ENCODE results near the gene CHAF1B.

The CHAF1B gene

DNA sequence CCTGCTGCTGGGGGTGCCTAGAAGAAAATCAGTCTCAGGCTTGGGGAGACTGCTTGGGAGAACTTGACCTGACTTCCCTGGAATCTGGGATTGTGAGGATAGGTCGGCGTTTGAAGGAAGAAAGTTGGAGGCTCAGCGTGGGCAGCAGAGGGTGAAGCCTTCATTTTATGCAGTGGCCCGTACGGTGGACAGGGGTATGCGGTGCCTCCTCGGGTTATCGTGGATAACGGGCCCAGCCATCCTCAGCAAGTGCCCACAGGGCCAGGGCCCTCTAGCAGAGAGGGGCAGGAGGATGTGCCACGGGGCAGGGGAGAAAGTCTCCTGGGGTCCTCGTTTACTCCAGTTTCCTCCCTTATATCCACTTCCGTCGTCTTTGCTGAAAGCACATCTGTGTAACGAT lies 34.0 kb downstream of the CHAF1B start:
- in situ Hi-C loops (cut with MboI; ENCODE audit: low sequenced_read_pairs, unreplicated experiment), result no loop called here
- DNase-seq (ENCODE audit: low spot score), result no peak
- TF ChIP-seq, protein P1, sequence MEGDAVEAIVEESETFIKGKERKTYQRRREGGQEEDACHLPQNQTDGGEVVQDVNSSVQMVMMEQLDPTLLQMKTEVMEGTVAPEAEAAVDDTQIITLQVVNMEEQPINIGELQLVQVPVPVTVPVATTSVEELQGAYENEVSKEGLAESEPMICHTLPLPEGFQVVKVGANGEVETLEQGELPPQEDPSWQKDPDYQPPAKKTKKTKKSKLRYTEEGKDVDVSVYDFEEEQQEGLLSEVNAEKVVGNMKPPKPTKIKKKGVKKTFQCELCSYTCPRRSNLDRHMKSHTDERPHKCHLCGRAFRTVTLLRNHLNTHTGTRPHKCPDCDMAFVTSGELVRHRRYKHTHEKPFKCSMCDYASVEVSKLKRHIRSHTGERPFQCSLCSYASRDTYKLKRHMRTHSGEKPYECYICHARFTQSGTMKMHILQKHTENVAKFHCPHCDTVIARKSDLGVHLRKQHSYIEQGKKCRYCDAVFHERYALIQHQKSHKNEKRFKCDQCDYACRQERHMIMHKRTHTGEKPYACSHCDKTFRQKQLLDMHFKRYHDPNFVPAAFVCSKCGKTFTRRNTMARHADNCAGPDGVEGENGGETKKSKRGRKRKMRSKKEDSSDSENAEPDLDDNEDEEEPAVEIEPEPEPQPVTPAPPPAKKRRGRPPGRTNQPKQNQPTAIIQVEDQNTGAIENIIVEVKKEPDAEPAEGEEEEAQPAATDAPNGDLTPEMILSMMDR (IDR thresholded peaks at IDR 0.05; ENCODE audit: borderline replicate concordance, control extremely low read depth, extremely low read depth, insufficient read depth, missing control alignments), result no peak

DNA sequence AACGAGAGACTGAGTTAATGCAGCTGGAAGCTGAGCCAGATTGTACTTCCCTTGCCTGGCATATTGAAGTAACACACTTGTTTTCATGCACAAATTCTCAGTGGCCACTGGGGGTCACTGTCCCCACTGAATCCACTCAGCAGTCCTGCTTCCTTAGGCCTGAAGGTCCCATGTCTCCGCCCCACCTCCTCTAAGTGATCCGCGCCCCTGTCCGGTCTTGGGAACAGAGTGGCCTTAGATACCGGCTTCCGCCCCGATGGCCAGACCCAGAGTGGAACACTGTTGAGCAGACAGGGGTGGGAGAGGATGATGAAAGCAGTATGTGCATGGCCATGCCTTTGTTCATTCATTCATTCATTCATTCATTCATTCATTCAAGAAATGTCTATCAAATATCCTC lies 34.8 kb downstream of the CHAF1B start:
- peak; percentile 86 for DNase-seq (ENCODE audit: low spot score)
- in situ Hi-C loops (cut with MboI; ENCODE audit: low sequenced_read_pairs, unreplicated experiment), result loop anchor here (10.0 kb wide), 1 partner anchor 515 kb away; no protein-coding TSS in a partner anchor
- TF ChIP-seq, protein P1 (IDR thresholded peaks at IDR 0.05; ENCODE audit: borderline replicate concordance, control extremely low read depth, extremely low read depth, insufficient read depth, missing control alignments), result peak; percentile 71

DNA sequence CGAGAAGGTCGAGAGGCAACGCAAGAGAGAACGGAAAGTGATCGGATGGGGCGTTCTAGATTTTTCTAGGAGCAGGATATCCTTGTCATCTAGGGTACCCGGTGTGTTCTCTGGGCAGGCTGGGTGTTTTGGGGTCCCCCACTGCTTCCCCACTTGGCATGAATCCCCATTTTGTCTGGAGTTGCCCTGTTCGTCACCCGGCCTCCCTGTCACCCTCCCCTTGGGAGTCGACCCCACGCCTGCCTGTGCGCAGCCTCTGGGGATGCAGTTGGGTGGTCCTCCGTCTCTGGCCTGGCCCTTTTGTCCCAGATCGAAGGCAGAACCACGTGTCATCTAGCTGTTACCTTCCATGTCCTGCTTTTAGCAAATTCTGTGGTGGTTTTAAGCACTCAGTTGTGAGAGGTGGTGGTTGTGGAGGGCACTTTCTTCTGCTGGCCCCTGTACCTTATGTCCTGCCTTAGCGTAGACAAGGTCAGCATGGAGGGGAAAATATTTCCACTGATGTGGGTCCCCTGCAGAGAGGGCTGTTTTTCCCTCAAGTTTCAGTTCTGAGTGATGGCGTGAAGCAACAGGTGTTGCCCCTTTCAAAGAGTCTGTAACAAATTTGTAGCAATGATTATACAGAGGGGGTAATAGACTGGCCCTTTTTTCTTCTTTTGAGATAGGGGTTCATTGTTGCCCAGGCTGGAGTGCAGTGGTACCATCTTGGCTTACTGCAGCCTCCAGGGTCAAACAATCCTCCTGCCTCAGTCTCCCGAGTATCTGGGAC lies 35.6 kb downstream of the CHAF1B start:
- in situ Hi-C loops (cut with MboI; ENCODE audit: low sequenced_read_pairs, unreplicated experiment), result loop anchor here (10.0 kb wide), 1 partner anchor 514 kb away; no protein-coding TSS in a partner anchor
- TF ChIP-seq, protein P1 (IDR thresholded peaks at IDR 0.05; ENCODE audit: borderline replicate concordance, control extremely low read depth, extremely low read depth, insufficient read depth, missing control alignments), result no peak

DNA sequence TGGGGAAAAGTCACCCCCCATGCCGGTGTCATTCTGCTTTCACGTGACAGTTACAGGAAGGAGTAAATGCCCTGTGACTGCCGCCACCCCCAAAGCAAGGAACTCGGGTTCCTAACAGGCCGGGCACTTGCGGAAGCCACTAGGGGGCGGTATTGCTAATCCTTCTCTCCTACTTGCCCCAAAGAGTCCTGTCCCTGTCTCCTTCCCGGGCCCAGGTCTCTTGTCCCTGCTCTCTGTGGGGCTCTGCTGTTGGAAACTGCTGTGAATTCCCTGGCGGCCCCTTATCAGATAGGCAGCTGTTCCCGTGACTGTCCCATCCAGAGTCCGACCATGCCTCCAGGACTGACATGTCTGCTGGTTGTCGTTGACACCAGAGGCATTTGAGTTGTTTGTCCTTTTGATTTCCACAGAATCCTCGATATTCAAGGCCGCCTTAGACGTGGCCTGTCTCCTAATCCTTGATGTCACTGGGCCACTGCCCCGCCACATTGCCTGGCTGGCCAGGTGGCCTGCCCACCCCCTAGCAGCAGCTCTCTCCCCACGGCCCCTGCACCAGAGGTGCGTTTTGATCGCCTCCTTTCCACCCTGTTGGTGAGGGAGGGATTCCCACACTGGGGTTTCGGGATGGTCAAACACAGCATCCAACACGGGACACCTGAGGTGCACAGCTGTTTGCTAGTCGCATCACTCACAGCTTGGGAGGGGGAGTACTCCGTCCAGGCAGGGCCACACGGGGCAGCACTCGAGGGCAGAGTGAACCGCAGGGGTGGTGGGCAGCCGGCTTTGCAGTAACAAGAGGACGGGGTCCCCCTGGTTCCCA lies 37.3 kb downstream of the CHAF1B start:
- DNase-seq (ENCODE audit: low spot score), result peak; percentile 84
- in situ Hi-C loops (cut with MboI; ENCODE audit: low sequenced_read_pairs, unreplicated experiment), result loop anchor here (10.0 kb wide), 1 partner anchor 512 kb away; no protein-coding TSS in a partner anchor
- TF ChIP-seq, protein P1 (IDR thresholded peaks at IDR 0.05; ENCODE audit: borderline replicate concordance, control extremely low read depth, extremely low read depth, insufficient read depth, missing control alignments), result peak; percentile 57

More for the DNA sequence above, 35.6 kb downstream of the CHAF1B start:
- DNase-seq (ENCODE audit: low spot score), result no peak

DNA sequence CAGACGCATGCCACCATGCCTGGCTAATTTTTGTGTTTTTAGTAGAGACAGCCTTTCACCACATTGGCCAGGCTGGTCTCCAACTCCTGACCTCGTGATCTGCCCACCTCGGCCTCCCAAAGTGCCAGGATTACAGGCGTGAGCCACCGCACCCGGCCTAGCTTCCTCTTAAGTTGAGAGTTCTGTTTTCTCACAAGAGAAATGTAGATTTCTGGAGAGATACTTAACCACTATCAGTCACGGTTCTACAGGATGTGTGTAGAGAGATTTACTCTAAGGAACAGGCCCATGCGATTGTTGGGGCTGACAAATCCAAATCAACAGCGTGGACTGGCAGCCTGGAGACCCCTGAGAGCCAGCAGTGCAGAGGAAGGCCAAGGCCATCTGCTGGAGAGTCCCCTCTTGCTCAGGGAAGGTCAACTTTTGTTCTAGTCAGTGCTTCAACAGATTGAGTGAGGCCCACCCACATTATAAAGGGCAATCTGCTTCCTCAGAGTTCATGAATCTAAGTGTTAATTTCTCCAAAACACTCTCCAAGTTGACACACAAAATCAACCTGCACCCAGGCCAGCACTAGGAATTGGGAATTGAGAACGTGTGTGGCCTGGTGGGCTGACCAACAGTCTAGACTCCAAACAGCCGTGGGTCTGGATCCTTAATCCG lies 38.7 kb downstream of the CHAF1B start:
- in situ Hi-C loops (cut with MboI; ENCODE audit: low sequenced_read_pairs, unreplicated experiment), result loop anchor here (10.0 kb wide), 1 partner anchor 511 kb away; no protein-coding TSS in a partner anchor
- DNase-seq (ENCODE audit: low spot score), result no peak
- TF ChIP-seq, protein P1 (IDR thresholded peaks at IDR 0.05; ENCODE audit: borderline replicate concordance, control extremely low read depth, extremely low read depth, insufficient read depth, missing control alignments), result no peak

DNA sequence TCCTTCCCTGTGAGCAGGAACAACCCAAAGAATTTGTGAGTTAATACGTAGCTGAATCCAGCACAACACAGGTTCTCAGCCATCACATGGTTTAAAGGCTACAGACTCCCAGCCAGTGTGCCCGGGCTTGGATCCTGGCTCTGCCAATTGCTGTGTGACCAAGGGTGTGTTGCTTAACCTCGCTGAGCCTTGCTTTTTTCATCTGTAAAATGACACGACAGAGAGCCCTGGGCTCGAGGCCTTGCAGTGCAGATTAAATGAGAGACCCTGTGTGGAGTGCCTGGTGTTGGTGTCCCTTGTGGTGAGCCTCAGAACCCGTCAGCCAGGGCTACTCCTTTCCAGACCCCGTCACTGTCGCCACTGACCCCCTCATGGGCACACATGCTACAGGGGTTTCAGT lies 39.4 kb downstream of the CHAF1B start:
- TF ChIP-seq, protein P1 (IDR thresholded peaks at IDR 0.05; ENCODE audit: borderline replicate concordance, control extremely low read depth, extremely low read depth, insufficient read depth, missing control alignments), result no peak
- in situ Hi-C loops (cut with MboI; ENCODE audit: low sequenced_read_pairs, unreplicated experiment), result loop anchor here (10.0 kb wide), 1 partner anchor 510 kb away; no protein-coding TSS in a partner anchor
- no peak for DNase-seq (ENCODE audit: low spot score)
